Endothelial cell of umbilical vein (primary cell): Measurements from ENCODE around the gene PLLP. TPM values are rescaled to one million over a fixed set of nuclear protein-coding genes. Genes with fewer than 3 reads are reported as not detected.

ENCODE experiments used
- BruUV-seq: library from RNA; stranded (reverse); fragments of 400-500 nt; replicated peaks from 2 replicates; lab custom pipeline; 2021; lab: Mats Ljungman, UMichigan
- CTCF ChIA-PET: fragments of 300-600, 350-600 bp; sonication (Branson Sonifier 250); formaldehyde crosslinking; loops from one replicate; lab custom pipeline; 2021; ENCODE audit warnings: antibody characterized with exemption, inconsistent platforms; lab: Charles Lee
- POLR2A ChIA-PET: fragments of 300-600, 350-600 bp; sonication (Branson Sonifier 250); formaldehyde crosslinking; loops from one replicate; lab custom pipeline; 2021; ENCODE audit warnings: antibody characterized with exemption, inconsistent platforms; lab: Charles Lee
- DNase-seq: peaks from one replicate; pipeline ENCODE4 v3.0.0-alpha.2; 2011; ENCODE audit warnings: low read depth, low spot score
- FAIRE-seq: peaks from 2 replicates; lab custom pipeline; 2011; peaks lifted over from hg19 to GRCh38; lab: Jason Lieb, UNC
- H2AFZ ChIP-seq: 2 replicates; pipeline ENCODE4 v1.6.0; 2012; ENCODE audit warnings: low read depth, low read length, control low read depth, inconsistent platforms
- H3K27ac ChIP-seq: 2 replicates; pipeline ENCODE4 v1.5.1; 2011; ENCODE audit warnings: low read depth, mild to moderate bottlenecking, control low read depth, low read length, moderate library complexity; ENCODE audit not compliant: insufficient read depth
- H3K27me3 ChIP-seq, 2 experiments: 2 replicates each; pipeline versions ENCODE4 v1.6.0 to v1.6.1; 2011; ENCODE audit warnings: low read length in 2 of 2, mixed read lengths in 1 of 2; ENCODE audit not compliant: control insufficient read depth in 2 of 2, insufficient read depth in 2 of 2
- H3K36me3 ChIP-seq, 2 experiments: 2 replicates in 1 of 2; 3 replicates in 1 of 2; pipeline ENCODE4 v1.5.1; 2011; ENCODE audit warnings: low read length in 2 of 2, mild to moderate bottlenecking in 1 of 2, moderate library complexity in 1 of 2; ENCODE audit not compliant: control insufficient read depth in 2 of 2, insufficient read depth in 2 of 2; ENCODE audit errors: extremely low read depth in 1 of 2
- H3K4me1 ChIP-seq: 3 replicates; pipeline ENCODE4 v1.5.1; 2011; ENCODE audit warnings: mild to moderate bottlenecking, low read length; ENCODE audit not compliant: control insufficient read depth, insufficient read depth; ENCODE audit errors: extremely low read depth
- H3K4me2 ChIP-seq: 2 replicates; pipeline ENCODE4 v1.6.1; 2011; ENCODE audit warnings: low read length, control low read depth, mixed read lengths; ENCODE audit not compliant: insufficient read depth
- H3K4me3 ChIP-seq, 3 experiments: fragments of 200-600 bp in 1 of 3; sonication (generic), shearing (Covaris generic) in 1 of 3; replicated peaks in 1 of 3; 2 replicates each; pipeline ENCODE4 v1.5.1; 2011 to 2016; ENCODE audit warnings: control low read depth in 3 of 3, low read length in 3 of 3, mild to moderate bottlenecking in 2 of 3, inconsistent platforms in 1 of 3, low read depth in 1 of 3, moderate library complexity in 1 of 3; ENCODE audit not compliant: insufficient read depth in 1 of 3
- H3K79me2 ChIP-seq: 2 replicates; pipeline ENCODE4 v1.6.0; 2012; ENCODE audit warnings: low read length, inconsistent platforms; ENCODE audit not compliant: control insufficient read depth, insufficient read depth
- H3K9ac ChIP-seq: replicated peaks from 2 replicates; pipeline ENCODE3; 2011; ENCODE audit warnings: low read length, control low read depth; ENCODE audit not compliant: insufficient read depth; ENCODE audit errors: extremely low read depth
- H3K9me1 ChIP-seq: replicated peaks from 3 replicates; pipeline ENCODE4 v1.6.0; 2011; ENCODE audit warnings: mild to moderate bottlenecking, low read length; ENCODE audit not compliant: control insufficient read depth, insufficient read depth; ENCODE audit errors: extremely low read depth
- H3K9me3 ChIP-seq: replicated peaks from 2 replicates; pipeline ENCODE4 v1.5.1; 2012; ENCODE audit warnings: low read length, inconsistent platforms; ENCODE audit not compliant: control insufficient read depth, insufficient read depth
- H4K20me1 ChIP-seq: replicated peaks from 2 replicates; pipeline ENCODE3; 2011; ENCODE audit warnings: mild to moderate bottlenecking, low read length; ENCODE audit not compliant: control insufficient read depth, insufficient read depth; ENCODE audit errors: extremely low read depth
- EZH2 ChIP-seq: IDR thresholded peaks from 2 replicates; pipeline ENCODE4 v1.6.1; 2012; ENCODE audit warnings: borderline replicate concordance, low read depth, mild to moderate bottlenecking, moderate library complexity, low read length, inconsistent platforms; ENCODE audit not compliant: severe bottlenecking
- FOS ChIP-seq: IDR thresholded peaks from 2 replicates; pipeline ENCODE4 v1.6.1; 2011; ENCODE audit warnings: mild to moderate bottlenecking, low read length, moderate library complexity, borderline replicate concordance; ENCODE audit not compliant: insufficient read depth
- GATA2 ChIP-seq: IDR thresholded peaks from 2 replicates; pipeline ENCODE4 v1.7.0; 2011; ENCODE audit warnings: low read depth, mild to moderate bottlenecking, moderate library complexity, mixed read lengths, low read length; ENCODE audit not compliant: insufficient read length, insufficient read depth
- JUN ChIP-seq: IDR thresholded peaks from 2 replicates; pipeline ENCODE4 v1.6.1; 2011; ENCODE audit warnings: borderline replicate concordance, low read depth; ENCODE audit not compliant: insufficient read length, insufficient read depth
- MYC ChIP-seq: IDR thresholded peaks from one replicate; pipeline ENCODE4 v1.6.1; 2011; ENCODE audit warnings: mild to moderate bottlenecking, low read depth, low read length
- POLR2A ChIP-seq: IDR thresholded peaks from 2 replicates; pipeline ENCODE4 v1.6.1; 2012; ENCODE audit warnings: low read depth, mild to moderate bottlenecking, control low read depth, low read length
- dilution Hi-C: fragments of 300-500 bp; cut with MboI; formaldehyde crosslinking; loops from one replicate; pipeline ENCODE4 v1.15.0; 2019; ENCODE audit warnings: low sequenced_read_pairs; ENCODE audit not compliant: extremely low pct_ligation_motif_present
- intact Hi-C: fragments of 100-400 bp; cut with micrococcal nuclease; formaldehyde crosslinking; loops from one replicate; pipeline ENCODE4 v1.10.0; 2022
- polyA plus RNA-seq, 4 experiments: library from polyadenylated mRNA; depleted of rRNA in 3 of 4; stranded (reverse) in 3 of 4; unstranded in 1 of 4; fragments of >200 nt; gene quantifications; 2 replicates each; pipeline versions ENCODE4 v1.2.1 to v1.2.3, GENCODE V29; 2011 to 2012; ENCODE audit warnings: missing spikeins in 1 of 4
- total RNA-seq: library from RNA; stranded (reverse); gene quantifications from 2 replicates; pipeline ENCODE4 v1.2.3, GENCODE V29; 2021
- TF ChIP-seq, protein P1 (sequence below), 2 donors: IDR thresholded peaks; 1 replicate in 1 of 2; 2 replicates in 1 of 2; pipeline ENCODE4 v1.5.1; 2011; ENCODE audit warnings: low read length in 2 of 2, mild to moderate bottlenecking in 2 of 2, moderate library complexity in 2 of 2, control low read depth in 1 of 2, inconsistent platforms in 1 of 2, low read depth in 1 of 2; ENCODE audit not compliant: insufficient read depth in 1 of 2; ENCODE audit errors: extremely low read depth in 1 of 2

PLLP gene
- total and polyA plus RNA-seq, 2 donors (not counting 3 experiments of a cell fraction or from before 2014, with no cell fraction given), result 4.4 to 14.4 TPM

DNA sequence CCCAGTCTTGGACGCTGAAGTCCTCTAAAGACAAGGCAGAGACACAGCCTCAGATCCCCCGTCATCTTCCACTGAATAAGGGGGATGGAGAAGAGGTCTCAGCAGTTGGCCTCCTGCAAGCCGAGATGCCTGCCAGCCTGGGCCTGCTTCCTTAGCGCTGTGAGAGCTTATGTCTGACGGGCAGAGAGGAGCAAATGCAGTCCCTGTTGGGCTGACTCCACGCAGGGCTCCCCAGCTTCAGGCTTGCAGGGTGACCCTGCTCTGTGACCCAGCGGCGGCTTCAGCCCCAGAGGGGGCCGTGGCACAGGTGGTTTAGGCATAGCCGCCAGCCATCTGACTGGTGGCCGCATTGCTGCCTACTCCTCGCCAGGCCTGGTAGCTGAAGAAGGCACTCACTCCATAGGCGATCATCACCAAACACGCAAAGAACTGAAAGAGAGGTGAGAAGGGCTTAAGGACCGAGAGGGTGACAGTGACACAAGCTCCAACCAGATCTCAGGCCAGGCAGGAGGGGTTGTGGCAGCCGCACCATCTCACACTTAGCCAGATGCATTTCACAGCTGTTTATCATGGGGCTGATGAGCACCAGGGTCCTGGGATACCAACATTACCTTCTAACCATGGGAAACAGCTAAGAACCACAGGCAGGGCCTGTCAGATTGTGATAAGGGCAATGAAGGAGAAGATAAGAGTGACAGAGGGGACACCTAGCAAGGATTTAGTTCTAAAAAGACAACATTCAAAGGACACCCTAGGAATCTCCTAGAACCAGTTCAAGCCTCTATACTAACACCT lies 27.7 kb downstream of the PLLP start:
- H3K4me2 ChIP-seq, result no peak overlapping the region
- H3K4me3 ChIP-seq, result no peak overlapping the region
- no peak for TF ChIP-seq FOS
- TF ChIP-seq MYC, result no peak
- no peak for TF ChIP-seq GATA2
- no peak for TF ChIP-seq POLR2A
- no peak for TF ChIP-seq JUN
- TF ChIP-seq, protein P1, sequence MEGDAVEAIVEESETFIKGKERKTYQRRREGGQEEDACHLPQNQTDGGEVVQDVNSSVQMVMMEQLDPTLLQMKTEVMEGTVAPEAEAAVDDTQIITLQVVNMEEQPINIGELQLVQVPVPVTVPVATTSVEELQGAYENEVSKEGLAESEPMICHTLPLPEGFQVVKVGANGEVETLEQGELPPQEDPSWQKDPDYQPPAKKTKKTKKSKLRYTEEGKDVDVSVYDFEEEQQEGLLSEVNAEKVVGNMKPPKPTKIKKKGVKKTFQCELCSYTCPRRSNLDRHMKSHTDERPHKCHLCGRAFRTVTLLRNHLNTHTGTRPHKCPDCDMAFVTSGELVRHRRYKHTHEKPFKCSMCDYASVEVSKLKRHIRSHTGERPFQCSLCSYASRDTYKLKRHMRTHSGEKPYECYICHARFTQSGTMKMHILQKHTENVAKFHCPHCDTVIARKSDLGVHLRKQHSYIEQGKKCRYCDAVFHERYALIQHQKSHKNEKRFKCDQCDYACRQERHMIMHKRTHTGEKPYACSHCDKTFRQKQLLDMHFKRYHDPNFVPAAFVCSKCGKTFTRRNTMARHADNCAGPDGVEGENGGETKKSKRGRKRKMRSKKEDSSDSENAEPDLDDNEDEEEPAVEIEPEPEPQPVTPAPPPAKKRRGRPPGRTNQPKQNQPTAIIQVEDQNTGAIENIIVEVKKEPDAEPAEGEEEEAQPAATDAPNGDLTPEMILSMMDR (IDR thresholded peaks at IDR 0.05; ENCODE audit: extremely low read depth in 1 of 2, insufficient read depth in 1 of 2, low read depth in 1 of 2, low read length in 2 of 2), result no peak
- TF ChIP-seq EZH2, result no peak
- no TSS peak for BruUV-seq
- no peak overlapping the region for H3K27ac ChIP-seq
- no peaks in the 10 kb centered on the region for H4K20me1 ChIP-seq
- no peak overlapping the region for H2AFZ ChIP-seq
- H3K36me3 ChIP-seq, result peaks cover 0 to 6% of the 10 kb centered on the region in 2 experiments
- H3K9me1 ChIP-seq, result no peaks in the 10 kb centered on the region
- DNase-seq, result no peak
- no peak for FAIRE-seq
- dilution Hi-C loops, result no loop called here
- intact Hi-C loops, result no loop called here
- H3K4me1 ChIP-seq, result peaks cover 24% of the 10 kb centered on the region
- CTCF ChIA-PET, result interaction anchor here (1.3 kb wide), 1 partner anchor 12 kb away, joined by 5 read pairs; the partner anchor contains the start of gene ARL2BP
- H3K9ac ChIP-seq, result no peak overlapping the region
- no peaks in the 10 kb centered on the region for H3K79me2 ChIP-seq
- POLR2A ChIA-PET, result no interaction called here
- H3K9me3 ChIP-seq, result no peaks in the 10 kb centered on the region
- H3K27me3 ChIP-seq, result no peaks in the 10 kb centered on the region
